SJCRH30 (cell line): ENCODE measurements around the gene DNAAF9. TPM values are rescaled to one million over a fixed set of nuclear protein-coding genes. Genes with fewer than 3 reads are reported as not detected.
"Not testable (repeated sequence)": the region's sequence is repeated elsewhere in the genome, so short reads cannot be mapped to it uniquely, and the experiment has no call there.

Experiments used
- DNase-seq, 2 experiments: peaks; one replicate each; pipeline ENCODE4 v3.0.0-alpha.2; 2015 to 2020
- H3K27ac ChIP-seq: fragments of 250-450 bp; sonication (Bioruptor Pico); 2 replicates; pipeline ENCODE4 v1.5.1; 2020; ENCODE audit warnings: mild to moderate bottlenecking, moderate library complexity
- H3K27me3 ChIP-seq: fragments of 250-450 bp; sonication (Bioruptor Pico); 2 replicates; pipeline ENCODE4 v1.5.1; 2020; ENCODE audit warnings: mild to moderate bottlenecking, moderate library complexity
- H3K36me3 ChIP-seq: fragments of 250-450 bp; sonication (Bioruptor Pico); 2 replicates; pipeline ENCODE4 v1.5.1; 2020; ENCODE audit warnings: mild to moderate bottlenecking, moderate library complexity
- H3K4me1 ChIP-seq: fragments of 250-450 bp; sonication (Bioruptor Pico); 2 replicates; pipeline ENCODE4 v1.5.1; 2020; ENCODE audit warnings: mild to moderate bottlenecking, moderate library complexity
- H3K4me3 ChIP-seq: fragments of 250-450 bp; sonication (Bioruptor Pico); 2 replicates; pipeline ENCODE4 v1.5.1; 2020; ENCODE audit warnings: mild to moderate bottlenecking, moderate library complexity
- H3K9me3 ChIP-seq: fragments of 250-450 bp; sonication (Bioruptor Pico); replicated peaks from 2 replicates; pipeline ENCODE4 v1.5.1; 2020; ENCODE audit warnings: mild to moderate bottlenecking, moderate library complexity
- total RNA-seq: library from RNA; depleted of rRNA; stranded (reverse); fragments of >200 nt; shearing (Covaris generic); gene quantifications from 2 replicates; pipeline ENCODE4 v1.2.3, GENCODE V29; 2014; rRNA removed

Gene DNAAF9
- 10.7 and 11.0 TPM in 2 replicates for total RNA-seq

- Histone ChIP-seq H3K27ac (peak within 1 kb of the TSS; percentile 65), H3K4me1 (peaks cover 4% of the 10 kb centered on the region; the same call in 1 of the 2 replicates), H3K27me3 (no peaks in the 10 kb centered on the region), H3K36me3 (no peaks in the 10 kb centered on the region), H3K9me3 (0 out of 2 replicates have a peak, but pooled peaks cover 4% of the 10 kb centered on the region), H3K4me3 (peak within 1 kb of the TSS; percentile 96)
- DNase-seq, result peak; percentile 75 to 81
Observed at GRCh38 chr20:3407040-3407770, at the start of gene DNAAF9. Gene DNAAF9 (minus strand): TSS chr20:3407669. CDS start chr20:3407557, 112 bp downstream.

DNA sequence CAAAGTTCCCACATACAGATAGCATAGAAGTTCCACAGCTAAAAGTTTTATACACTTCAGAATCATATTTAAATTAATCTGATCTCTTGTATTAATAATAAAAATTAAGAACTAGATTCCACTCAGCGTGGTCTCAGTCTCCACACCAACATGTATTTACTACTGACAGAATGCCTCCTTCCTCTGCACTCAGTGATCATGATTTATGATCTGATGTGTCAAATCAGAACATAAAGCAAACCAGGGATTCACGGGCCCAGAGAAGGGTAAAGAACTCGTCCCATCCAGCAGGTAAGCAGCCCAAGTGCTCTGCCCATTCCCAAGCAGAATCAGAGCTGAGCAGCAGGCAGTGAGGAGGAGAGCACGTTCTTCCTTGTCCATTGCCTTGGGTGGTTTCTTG lies 49.2 kb upstream of the DNAAF9 start:
- no peak overlapping the region for H3K27ac ChIP-seq
- no peaks in the 10 kb centered on the region for H3K27me3 ChIP-seq
- H3K36me3 ChIP-seq, result no peaks in the 10 kb centered on the region
- H3K4me3 ChIP-seq, result no peak overlapping the region
- H3K9me3 ChIP-seq, result no peaks in the 10 kb centered on the region
- DNase-seq, result no peak
- H3K4me1 ChIP-seq, result peaks cover 19% of the 10 kb centered on the region

DNA sequence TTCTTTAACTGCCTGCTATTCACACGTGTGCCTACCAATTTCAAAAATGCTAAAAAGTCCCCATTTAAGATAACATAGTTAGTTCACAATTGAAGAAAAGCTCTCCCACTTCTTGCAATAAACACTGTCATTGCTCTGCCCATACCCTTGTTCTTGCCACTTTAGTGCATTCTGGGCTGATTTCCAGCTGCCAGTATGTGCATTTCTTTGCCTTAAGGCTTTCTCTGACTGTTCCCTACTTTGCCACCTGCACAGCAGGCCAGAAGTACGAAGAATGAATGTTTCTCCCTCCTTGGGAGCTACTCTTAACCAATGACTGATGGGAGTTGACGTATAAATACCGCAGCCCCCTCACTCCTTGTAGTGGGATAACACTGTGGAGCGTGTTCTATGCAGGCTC lies 47.4 kb upstream of the DNAAF9 start:
- no peaks in the 10 kb centered on the region for H3K36me3 ChIP-seq
- H3K4me1 ChIP-seq, result peaks cover 6% of the 10 kb centered on the region
- no peak overlapping the region for H3K4me3 ChIP-seq
- H3K27ac ChIP-seq, result no peak overlapping the region
- DNase-seq, result no peak
- H3K9me3 ChIP-seq, result no peaks in the 10 kb centered on the region
- no peaks in the 10 kb centered on the region for H3K27me3 ChIP-seq

DNA sequence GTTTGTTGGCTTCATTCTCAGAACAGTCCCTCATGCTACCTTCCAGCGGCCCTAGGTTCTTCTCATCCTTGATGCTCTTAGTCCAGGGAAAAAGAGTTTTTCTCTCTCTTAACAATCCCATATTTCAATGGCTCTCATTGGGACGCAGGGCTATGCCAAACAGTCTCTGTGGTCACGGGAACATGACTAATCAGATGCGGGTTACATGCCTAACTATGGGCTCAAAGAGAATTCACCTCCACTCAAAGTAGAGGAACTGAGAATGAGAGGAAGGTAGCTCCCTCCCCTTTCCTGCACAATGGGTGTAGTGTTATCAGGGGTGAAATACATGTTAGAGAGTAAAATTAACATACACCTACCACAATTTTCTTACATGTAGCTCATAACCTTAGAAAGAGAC lies 45.2 kb upstream of the DNAAF9 start:
- no peaks in the 10 kb centered on the region for H3K27me3 ChIP-seq
- H3K36me3 ChIP-seq, result no peaks in the 10 kb centered on the region
- no peak for DNase-seq
- H3K9me3 ChIP-seq, result no peaks in the 10 kb centered on the region
- peaks cover 4% of the 10 kb centered on the region for H3K4me1 ChIP-seq
- no peak overlapping the region for H3K27ac ChIP-seq
- no peak overlapping the region for H3K4me3 ChIP-seq

DNA sequence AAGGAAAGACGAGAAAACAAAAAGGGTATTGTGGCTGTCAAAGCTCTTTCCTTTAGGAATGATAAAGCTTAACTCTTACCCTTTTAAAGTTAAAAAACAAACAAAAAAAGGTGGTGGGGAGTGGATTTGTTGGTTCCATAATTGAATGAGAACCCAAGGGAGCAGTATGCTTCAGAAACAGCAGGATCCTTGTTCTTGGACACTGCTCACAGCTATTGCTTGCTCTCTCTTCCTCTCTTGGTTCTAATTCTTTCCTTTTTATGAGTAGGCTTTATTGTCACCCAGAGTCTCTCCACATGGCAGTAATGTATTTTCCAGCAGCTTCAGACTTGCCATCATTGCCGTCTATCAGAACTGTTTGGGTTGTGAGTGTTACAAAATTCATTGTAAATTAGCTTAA lies 44.7 kb upstream of the DNAAF9 start:
- Histone ChIP-seq H3K4me3 (no peak overlapping the region), H3K27me3 (no peaks in the 10 kb centered on the region), H3K4me1 (peaks cover 4% of the 10 kb centered on the region), H3K9me3 (no peaks in the 10 kb centered on the region), H3K36me3 (no peaks in the 10 kb centered on the region), H3K27ac (no peak overlapping the region)
- no peak for DNase-seq

- no peak overlapping the region for H3K4me3 ChIP-seq
- H3K27ac ChIP-seq, result no peak overlapping the region
- no peaks in the 10 kb centered on the region for H3K9me3 ChIP-seq
- no peaks in the 10 kb centered on the region for H3K36me3 ChIP-seq
- peaks cover 4% of the 10 kb centered on the region for H3K4me1 ChIP-seq
- H3K27me3 ChIP-seq, result no peaks in the 10 kb centered on the region
- no peak for DNase-seq
Observed at GRCh38 chr20:3449319-3449718, 41.9 kb upstream of the DNAAF9 start.

GRCh38 chr20:3447321-3447720 lies 39.9 kb upstream of the DNAAF9 start:
- no peaks in the 10 kb centered on the region for H3K36me3 ChIP-seq
- DNase-seq, result no peak

DNA sequence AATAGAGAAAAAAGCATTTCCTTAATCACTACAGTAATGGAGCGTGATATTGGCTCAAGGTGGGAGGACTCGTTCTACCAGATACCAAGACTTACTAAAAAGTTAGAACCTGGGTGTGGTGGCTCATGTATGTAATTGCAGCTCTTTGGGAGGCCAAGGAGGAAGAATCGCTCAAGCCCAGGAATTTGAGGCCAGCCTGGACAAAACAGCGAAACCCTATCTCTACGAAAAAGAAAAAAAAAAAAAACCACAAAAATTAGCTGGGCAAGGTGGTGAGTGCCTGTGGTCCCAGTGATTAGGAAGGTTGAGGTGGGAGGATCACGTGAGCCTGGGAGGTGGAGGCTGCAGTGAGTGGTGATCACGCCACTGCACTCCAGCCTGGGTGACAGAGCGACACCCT lies 39.3 kb upstream of the DNAAF9 start:
- Histone ChIP-seq H3K27ac (no peak overlapping the region), H3K27me3 (no peaks in the 10 kb centered on the region), H3K4me3 (no peak overlapping the region), H3K9me3 (no peaks in the 10 kb centered on the region), H3K4me1 (no peaks in the 10 kb centered on the region), H3K36me3 (no peaks in the 10 kb centered on the region)
- peak in 1 of 2 experiments; percentile 25 for DNase-seq

More at GRCh38 chr20:3447321-3447720, 39.9 kb upstream of the DNAAF9 start:
- H3K4me3 ChIP-seq, result no peak overlapping the region
- H3K27ac ChIP-seq, result no peak overlapping the region
- H3K4me1 ChIP-seq, result peaks cover 2% of the 10 kb centered on the region
- H3K27me3 ChIP-seq, result no peaks in the 10 kb centered on the region
- H3K9me3 ChIP-seq, result no peaks in the 10 kb centered on the region

DNA sequence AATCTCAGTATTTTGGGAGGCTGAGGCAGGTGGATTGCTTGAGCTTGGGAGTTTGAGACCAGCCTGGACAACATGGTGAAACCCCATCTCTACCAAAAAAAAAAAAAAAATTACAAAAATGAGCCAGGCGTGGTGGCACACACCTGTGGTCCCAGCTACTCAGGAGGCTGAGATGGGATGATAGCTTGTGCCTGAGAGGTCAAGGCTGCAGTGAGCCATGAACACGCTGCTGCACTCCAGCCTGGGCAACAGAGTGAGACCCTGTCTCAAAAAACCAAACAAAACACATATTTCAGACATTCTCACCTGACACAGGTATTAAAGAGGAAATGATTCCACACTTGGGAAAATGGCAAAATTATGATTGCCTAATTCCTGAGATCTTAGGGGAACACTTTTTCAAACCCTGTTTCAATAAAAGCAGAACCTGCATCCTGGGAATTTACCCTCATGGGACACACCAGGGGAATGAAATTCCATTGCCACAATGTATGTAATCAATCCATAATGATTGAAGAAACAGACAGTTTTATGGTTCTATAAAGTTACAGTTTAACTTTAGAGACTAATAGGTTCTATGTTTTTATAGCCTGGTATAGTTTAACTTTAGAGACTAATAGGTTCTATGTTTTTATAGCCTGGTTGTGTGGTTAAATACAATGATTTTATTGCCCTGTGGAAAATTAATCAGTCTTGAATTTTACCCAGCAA lies 29.6 kb upstream of the DNAAF9 start:
- Histone ChIP-seq H3K36me3 (no peaks in the 10 kb centered on the region), H3K9me3 (no peaks in the 10 kb centered on the region), H3K27ac (no peak overlapping the region), H3K4me3 (no peak overlapping the region), H3K4me1 (no peaks in the 10 kb centered on the region), H3K27me3 (no peaks in the 10 kb centered on the region; the same call in 1 of the 2 replicates)
- no peak for DNase-seq

GRCh38 chr20:3434232-3434631 lies 26.8 kb upstream of the DNAAF9 start:
- H3K27me3 ChIP-seq, result no peaks in the 10 kb centered on the region; the same call in 1 of the 2 replicates
- no peak overlapping the region for H3K27ac ChIP-seq
- H3K36me3 ChIP-seq, result no peaks in the 10 kb centered on the region
- no peak for DNase-seq
- H3K4me3 ChIP-seq, result no peak overlapping the region
- H3K9me3 ChIP-seq, result no peaks in the 10 kb centered on the region
- H3K4me1 ChIP-seq, result no peaks in the 10 kb centered on the region

DNA sequence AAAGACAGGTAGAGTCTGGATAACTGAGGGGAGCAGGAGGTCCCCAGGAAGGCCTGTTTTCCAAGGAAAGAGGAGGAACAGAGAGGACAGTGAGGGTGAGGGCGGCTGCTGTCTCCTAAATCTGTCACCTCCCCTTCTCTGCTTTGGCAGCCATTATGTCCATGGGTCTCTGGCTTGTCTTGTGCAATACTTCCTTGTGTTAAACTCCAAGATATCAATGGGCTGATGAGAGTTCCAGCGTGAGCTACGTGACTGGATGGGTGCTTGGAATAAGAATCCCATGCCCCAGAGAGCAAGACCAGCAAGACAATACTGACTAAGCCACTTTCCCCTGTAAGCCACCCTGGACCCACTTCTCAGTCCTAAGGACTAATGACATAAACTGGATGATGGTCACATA lies 26.3 kb upstream of the DNAAF9 start:
- Histone ChIP-seq H3K27ac (no peak overlapping the region), H3K4me1 (no peaks in the 10 kb centered on the region), H3K9me3 (no peaks in the 10 kb centered on the region), H3K36me3 (no peaks in the 10 kb centered on the region), H3K27me3 (no peaks in the 10 kb centered on the region; the same call in 1 of the 2 replicates), H3K4me3 (no peak overlapping the region)
- DNase-seq, result no peak

DNA sequence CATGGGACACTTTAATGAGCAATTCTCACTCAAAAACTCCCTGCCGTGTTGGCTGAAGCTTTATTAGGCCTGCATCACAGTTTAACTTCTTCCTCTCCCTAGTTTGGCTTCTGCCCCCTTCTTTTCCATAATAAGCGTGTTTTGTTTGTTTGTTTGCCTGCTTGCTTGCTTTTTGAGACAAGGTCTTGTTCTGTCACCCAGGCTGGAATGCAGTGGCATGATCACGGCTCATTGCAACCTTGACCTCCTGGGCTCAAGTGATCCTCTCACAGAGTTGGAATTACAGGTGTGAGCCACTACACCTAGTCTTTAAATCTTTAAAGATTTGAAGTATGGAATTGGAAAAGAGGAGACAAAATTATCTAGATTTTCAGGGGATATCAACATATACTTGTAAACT lies 25.4 kb upstream of the DNAAF9 start:
- Histone ChIP-seq H3K9me3 (no peaks in the 10 kb centered on the region), H3K4me3 (no peak overlapping the region), H3K4me1 (no peaks in the 10 kb centered on the region), H3K27me3 (no peaks in the 10 kb centered on the region; the same call in 1 of the 2 replicates), H3K36me3 (no peaks in the 10 kb centered on the region), H3K27ac (no peak overlapping the region)
- DNase-seq, result no peak

DNA sequence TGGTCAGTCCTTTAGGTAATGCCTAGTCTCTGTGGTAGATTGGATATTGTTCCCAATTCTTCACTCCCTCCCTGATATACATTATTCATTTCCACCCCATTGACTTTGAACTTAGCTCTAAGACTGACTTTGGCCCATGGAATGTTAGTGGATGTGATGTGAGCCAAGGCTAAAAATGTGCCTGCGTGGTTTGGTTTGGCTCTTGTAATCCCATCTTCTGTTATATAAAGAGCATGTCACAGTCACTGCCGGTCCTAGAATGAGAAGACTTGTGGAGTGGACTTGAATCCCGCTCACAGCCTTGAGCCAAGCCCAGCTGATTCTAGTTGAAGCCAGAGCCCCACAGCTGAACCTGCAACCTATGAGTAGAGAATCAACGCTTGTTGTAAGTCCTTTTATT lies 23.6 kb upstream of the DNAAF9 start:
- Histone ChIP-seq H3K27ac (no peak overlapping the region), H3K9me3 (no peaks in the 10 kb centered on the region), H3K27me3 (no peaks in the 10 kb centered on the region; the same call in 1 of the 2 replicates), H3K4me1 (no peaks in the 10 kb centered on the region), H3K36me3 (no peaks in the 10 kb centered on the region), H3K4me3 (no peak overlapping the region)
- DNase-seq, result no peak

- Histone ChIP-seq H3K4me1 (no peaks in the 10 kb centered on the region), H3K4me3 (no peak overlapping the region), H3K27me3 (no peaks in the 10 kb centered on the region; the same call in 1 of the 2 replicates), H3K27ac (no peak overlapping the region), H3K9me3 (no peaks in the 10 kb centered on the region), H3K36me3 (no peaks in the 10 kb centered on the region)
- no peak for DNase-seq
Observed at GRCh38 chr20:3430376-3431069, 23.1 kb upstream of the DNAAF9 start.

DNA sequence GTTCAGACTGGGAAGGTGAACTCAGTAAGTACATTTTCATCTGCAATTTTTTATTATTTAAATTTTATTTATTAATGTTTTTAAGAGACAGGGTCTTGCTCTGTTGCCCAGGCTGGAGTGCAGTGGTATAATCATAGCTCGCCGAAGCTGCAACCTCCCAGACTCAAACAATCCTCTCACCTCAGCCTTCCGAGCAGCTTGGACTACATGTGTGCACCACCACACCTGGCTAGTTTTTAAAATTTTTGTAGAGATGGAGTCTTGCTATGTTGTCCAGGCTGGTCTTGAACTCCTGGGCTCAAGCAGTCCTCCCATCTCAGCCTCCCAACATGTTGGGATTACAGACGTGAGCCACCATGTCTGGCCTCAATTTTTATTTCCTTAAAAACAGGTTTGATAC lies 19.3 kb upstream of the DNAAF9 start:
- H3K4me3 ChIP-seq, H3K36me3 ChIP-seq, H3K9me3 ChIP-seq, DNase-seq, H3K27me3 ChIP-seq, H3K27ac ChIP-seq, H3K4me1 ChIP-seq: not testable (repeated sequence)
